NCI-H1930 (cell line): ENCODE measurements around the gene PPP6R1.

Source experiments
- DNase-seq, 2 experiments: peaks; one replicate each; lab custom pipeline; 2025; lab: John Stamatoyannopoulos, UW

The PPP6R1 gene

GRCh38 chr19:55258828-55259539 is at the start of gene PPP6R1:
Gene PPP6R1 (minus strand): TSS chr19:55259017. CDS start chr19:55247103, 11,914 bp downstream.
- peak; percentile 98 to 99 for DNase-seq

DNA sequence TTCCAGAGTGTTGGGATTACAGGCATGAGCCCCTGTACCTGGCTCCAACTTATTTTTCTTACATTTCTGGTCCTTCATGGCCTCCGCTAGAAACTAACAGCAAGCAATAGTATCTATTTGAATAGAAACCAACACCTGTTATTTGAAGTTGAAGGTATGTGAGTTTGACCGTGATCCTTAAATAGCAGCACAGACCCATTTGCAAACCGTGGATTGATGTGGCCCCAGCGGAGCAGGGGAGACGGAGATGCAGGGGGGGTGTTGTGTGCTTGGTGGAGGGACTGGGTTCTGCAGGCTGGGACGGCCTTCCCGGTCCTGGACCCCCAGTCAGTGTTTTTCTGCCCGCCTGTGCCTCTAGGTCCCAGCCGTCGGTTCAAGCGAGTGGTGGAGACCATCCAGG is 49.5 kb upstream of the PPP6R1 start:
- DNase-seq, result no peak

DNA sequence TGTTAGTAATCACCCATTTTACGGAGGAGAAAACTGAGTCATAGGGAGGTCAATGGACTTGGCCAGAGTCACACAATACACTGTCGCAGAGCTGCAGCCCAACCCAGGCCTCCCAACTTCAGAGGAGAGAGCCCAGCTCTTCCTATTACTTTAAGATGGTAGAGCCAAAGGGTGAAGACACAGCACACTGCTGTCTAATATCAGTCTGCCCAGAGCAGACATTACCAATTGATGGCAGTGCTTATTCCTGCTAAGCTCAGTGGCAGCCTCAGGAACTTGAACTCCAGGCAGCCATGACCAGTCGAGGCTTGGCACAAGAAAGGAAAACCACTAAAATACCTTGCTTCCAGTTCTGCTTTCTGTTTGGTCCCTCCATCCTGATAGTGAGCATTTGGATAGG is 47.9 kb upstream of the PPP6R1 start:
- DNase-seq, result no peak

- DNase-seq, result no peak
Observed at GRCh38 chr19:55305983-55306562, 47.3 kb upstream of the PPP6R1 start.

DNA sequence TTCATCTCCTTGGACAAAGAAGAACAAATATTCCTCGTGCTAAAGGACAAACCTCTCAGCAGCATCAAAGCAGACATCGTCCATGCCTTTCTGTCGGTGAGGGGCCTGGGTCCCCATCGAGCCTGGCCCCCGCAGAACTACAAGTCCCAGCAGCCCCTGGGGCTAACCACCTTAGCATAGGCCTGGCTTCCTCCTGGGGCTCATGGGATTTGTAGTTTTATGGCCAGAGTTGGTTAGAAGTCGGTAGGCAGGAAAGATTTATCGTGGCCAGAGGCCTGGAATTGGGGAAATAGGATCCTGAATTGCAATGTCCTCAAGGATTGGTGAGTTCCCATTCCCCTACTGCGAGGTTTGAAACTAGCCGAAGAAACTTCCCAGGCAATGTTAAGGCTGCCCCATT is 46.7 kb upstream of the PPP6R1 start:
- peak; percentile 22 to 60 for DNase-seq

DNA sequence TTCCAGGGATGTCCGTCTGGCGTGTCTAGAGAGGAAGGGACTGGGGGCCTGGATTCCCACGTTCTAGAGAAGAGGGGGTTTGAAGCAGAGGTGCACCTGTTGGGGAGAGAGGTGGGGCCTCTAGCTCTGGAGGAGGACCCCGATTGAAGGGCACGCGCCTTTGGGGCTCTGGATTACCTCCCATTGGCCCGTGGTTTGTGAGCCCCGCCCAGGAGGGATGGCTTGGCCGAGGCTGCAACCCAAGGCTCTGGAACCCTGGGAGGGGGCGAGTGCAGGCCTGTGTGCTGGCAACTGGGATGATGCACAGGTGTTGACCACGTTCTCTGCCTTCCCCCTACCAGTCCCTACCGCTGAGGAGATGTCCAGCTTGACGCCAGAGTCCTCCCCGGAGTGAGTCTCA is 46.2 kb upstream of the PPP6R1 start:
- no peak for DNase-seq

DNA sequence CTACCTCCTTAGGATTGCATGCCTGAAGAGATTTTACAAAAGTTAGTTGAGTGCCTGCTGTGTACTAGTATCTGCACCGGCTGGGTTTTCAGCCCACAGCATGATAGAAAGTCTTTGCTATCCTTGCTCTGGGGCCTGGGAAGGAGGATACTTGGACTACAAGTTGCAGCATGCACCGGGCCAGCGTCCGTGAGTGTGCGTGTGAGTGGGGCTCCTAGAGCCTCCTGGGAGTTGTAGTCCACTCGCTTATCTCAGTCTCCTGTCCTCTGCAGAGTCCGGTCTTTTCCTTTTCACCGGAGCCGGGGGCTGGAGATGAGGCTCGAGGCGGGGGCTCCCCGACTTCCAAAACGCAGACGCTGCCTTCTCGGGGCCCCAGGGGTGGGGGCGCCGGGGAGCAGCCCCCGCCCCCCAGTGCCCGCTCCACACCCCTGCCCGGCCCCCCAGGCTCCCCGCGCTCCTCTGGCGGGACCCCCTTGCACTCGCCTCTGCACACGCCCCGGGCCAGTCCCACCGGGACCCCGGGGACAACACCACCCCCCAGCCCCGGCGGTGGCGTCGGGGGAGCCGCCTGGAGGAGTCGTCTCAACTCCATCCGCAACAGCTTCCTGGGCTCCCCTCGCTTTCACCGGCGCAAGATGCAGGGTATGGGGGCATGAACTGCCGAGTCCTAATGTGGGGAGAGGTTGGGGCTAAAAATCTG is 45.6 kb upstream of the PPP6R1 start:
- peak; percentile 34 to 68 for DNase-seq

DNA sequence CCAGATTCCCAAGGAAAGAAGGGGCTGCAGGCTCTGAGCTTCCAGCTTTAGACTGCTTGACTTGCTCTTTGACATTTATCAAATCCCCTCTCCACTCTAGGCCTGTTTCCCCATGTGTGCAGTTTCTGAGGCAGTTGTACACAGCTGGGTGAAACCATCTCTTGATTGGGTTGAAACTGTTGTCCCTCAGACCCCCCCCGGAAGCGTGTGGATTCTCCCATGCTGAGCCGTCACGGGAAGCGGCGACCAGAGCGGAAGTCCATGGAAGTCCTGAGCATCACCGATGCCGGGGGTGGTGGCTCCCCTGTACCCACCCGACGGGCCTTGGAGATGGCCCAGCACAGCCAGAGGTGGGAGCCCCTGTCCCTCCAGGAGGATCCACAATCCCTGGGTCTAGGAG is 44.7 kb upstream of the PPP6R1 start:
- no peak for DNase-seq

DNA sequence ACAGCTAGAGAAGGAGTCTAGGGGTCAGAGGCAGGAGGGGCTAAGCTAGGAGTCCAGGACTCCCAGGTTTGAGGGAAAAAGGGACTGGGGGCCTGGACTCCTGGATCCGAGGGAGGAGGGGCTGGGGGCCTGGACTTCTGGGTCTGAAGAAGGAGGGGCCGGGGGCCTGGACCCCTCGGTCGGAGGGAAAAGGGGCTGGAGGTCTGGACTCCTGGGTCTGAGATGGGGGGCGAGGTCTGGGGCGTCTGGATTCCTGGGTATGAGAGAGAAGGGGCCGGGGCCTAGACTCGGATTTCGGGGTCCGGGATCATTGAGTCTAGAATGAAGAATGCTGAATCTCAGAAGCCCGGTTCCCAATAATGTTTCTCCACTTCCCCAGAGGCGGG is 43.5 kb upstream of the PPP6R1 start:
- DNase-seq, result no peak

DNA sequence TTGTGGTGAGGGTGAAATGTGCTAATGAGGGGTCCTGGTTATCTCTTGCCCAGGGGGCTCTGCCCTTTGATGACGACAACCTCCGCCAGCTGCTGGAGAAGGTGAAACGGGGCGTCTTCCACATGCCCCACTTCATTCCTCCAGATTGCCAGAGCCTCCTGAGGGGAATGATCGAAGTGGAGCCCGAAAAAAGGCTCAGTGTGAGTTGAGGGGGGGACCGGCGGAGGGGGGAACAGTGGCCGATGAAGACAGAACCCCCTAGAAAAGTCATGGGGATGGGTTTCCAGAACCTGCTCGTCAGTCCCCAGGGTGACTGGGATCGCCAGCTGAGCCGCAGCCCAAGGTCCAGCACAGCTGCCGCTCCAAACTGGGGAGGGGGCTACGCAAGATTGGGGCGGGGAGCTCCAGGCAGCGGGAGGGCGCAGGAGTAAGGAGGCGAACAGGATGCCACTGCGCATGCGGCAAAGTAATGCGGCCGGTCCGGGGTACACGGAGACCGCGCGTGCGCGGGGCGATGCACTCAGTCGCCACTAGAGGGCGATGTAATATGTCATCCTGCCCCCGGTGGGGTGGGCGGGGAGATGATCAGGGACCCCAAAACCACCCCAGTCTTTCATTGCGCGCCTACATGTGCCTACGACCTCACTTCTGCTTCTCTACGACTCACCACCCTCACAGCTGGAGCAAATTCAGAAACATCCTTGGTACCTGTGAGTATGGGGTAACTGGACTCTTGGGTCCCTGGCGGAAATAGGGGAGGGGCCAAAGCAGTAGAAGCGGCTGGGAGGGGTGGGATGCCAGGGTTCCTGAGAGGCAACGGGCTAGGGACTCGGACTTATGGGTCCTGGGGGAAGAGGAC is 42.9 kb upstream of the PPP6R1 start:
- DNase-seq, result peak; percentile 81 to 91

- no peak for DNase-seq
Observed at GRCh38 chr19:55300886-55301458, 42.2 kb upstream of the PPP6R1 start.

GRCh38 chr19:55299991-55300390 is 41.2 kb upstream of the PPP6R1 start:
- DNase-seq, result no peak

DNA sequence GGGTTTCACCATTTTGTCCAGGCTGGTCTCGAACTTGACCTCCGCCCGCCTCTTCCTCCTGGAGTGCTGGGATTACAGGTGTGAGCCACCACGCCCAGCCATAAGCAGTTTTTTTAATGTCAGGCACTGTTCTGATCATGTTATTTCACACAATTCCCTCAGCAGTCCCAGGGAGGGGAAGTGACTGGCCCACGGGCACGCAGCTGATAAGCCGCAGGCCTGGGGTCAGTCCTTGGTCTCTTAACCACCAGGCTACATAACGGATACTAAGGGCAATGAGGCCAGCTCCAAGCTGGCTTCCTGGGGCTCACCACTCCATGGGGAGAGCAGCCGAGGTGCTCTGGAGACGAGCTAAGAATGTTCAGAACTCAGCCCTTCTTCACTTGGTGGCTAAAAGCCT is 38.5 kb upstream of the PPP6R1 start:
- DNase-seq, result no peak

- no peak for DNase-seq
Observed at GRCh38 chr19:55289117-55289796, 30.4 kb upstream of the PPP6R1 start.

DNA sequence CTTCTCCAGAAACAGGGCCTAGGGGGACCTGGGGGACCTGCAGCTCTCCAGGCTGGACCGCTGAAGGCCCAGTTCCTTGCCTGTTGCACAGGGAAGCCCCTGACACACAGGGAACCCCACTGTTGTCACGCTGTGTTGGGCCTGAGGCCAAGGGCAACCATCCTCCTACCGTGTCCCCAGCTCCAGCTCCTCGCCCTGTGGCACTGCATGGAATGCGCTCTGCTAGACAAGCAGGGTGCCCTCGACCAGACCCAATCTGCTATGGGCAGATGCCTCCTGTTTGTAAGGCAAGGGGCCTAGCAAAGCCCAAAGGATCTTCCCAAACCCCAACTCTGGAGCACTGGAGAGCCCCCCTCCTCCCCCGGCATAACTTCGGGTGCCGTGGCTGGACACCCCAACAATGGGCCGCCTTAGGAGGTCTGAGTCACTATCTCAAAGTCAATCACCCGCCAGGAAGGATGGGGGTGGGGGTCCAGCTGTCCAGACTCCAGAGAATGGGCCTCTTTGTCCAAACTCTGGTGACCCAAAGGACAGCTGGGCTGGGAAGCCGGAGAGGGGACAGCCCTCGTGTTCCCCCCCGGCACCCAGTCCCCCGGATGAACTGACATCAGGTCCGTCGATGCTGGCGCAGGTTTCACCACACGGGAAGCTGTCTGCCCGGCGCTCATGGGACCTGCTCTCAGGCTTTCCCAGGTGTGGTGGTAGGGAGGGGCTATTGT is 28.7 kb upstream of the PPP6R1 start:
- DNase-seq, result no peak

GRCh38 chr19:55285229-55285890 is 26.5 kb upstream of the PPP6R1 start:
- DNase-seq, result no peak

DNA sequence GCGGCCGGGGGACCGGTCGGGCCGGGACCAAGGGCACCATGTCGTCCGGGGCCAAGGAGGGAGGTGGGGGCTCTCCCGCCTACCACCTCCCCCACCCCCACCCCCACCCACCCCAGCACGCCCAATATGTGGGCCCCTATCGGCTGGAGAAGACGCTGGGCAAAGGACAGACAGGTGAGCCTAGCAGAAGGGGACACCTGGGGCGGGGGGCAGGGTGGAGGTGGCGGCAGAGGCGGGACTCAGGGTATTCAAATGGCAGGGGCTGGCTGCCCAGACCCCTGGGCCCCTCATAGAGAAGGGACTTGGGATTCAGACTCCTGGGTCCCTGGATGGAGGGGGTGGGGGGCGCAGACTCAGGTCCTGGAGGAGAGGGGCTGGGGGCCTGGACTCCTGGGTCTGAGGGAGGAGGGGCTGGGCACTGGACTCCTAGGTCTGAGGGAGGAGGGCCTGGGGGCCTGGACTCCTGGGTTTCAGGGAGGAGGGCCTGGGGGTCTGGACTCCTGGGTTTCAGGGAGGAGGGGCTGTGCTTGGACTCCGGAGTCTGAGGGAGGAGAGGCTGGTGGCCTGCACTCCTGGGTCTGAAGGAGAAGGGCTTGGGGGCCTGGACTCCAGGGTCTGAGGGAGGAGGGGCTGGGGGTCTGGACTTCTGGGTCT is 25.7 kb upstream of the PPP6R1 start:
- no peak for DNase-seq

GRCh38 chr19:55283548-55284377 is 24.9 kb upstream of the PPP6R1 start, which contains the start of gene BRSK1:
Gene BRSK1 (plus strand): TSS chr19:55283997. CDS start chr19:55284443, 446 bp downstream.
- DNase-seq, result peak; percentile 67 to 79
